HCT116 (cell line): ENCODE data around the gene ZNF579.
"Not testable (repeated sequence)": the region's sequence is repeated elsewhere in the genome, so short reads cannot be mapped to it uniquely, and the experiment has no call there.

ENCODE experiments used
- CTCF ChIP-seq, 3 experiments: fragments of 200-600 bp in 1 of 3; sonication (generic) in 1 of 3; IDR thresholded peaks in 2 of 3; conservative IDR thresholded peaks in 1 of 3; 2 replicates each; pipeline ENCODE4 v1.5.1; 2012 to 2017; ENCODE audit warnings: low read depth in 2 of 3, low read length in 2 of 3, antibody characterized with exemption in 1 of 3, borderline replicate concordance in 1 of 3, control low read depth in 1 of 3, mild to moderate bottlenecking in 1 of 3, mixed read lengths in 1 of 3, mixed run types in 1 of 3, moderate library complexity in 1 of 3; ENCODE audit not compliant: insufficient read depth in 1 of 3
- EZH2 ChIP-seq: fragments of 200-600 bp; sonication (generic); IDR thresholded peaks from 2 replicates; pipeline ENCODE4 v1.6.1; 2017; ENCODE audit warnings: antibody characterized with exemption, mixed run types
- POLR2A ChIP-seq: IDR thresholded peaks from 2 replicates; pipeline ENCODE4 v1.7.0; 2011; ENCODE audit warnings: borderline replicate concordance; ENCODE audit not compliant: insufficient read depth, insufficient read length; ENCODE audit errors: extremely low read depth
- POLR2AphosphoS5 ChIP-seq: IDR thresholded peaks from 2 replicates; pipeline ENCODE4 v1.6.1; 2011; ENCODE audit warnings: mild to moderate bottlenecking, low read depth, low read length, moderate library complexity
- SP1 ChIP-seq: IDR thresholded peaks from 2 replicates; pipeline ENCODE4 v1.6.1; 2012; ENCODE audit warnings: low read depth
- YY1 ChIP-seq: IDR thresholded peaks from 2 replicates; pipeline ENCODE4 v1.6.1; 2011; ENCODE audit warnings: low read length, low read depth, moderate library complexity, mild to moderate bottlenecking; ENCODE audit not compliant: insufficient replicate concordance; ENCODE audit errors: extremely low read depth

GRCh38 chr19:55582284-55582683 is 1.6 kb upstream of the ZNF579 start:
- TF ChIP-seq CTCF (IDR thresholded peaks at IDR 0.05 in 2 of 3, conservative IDR thresholded peaks at IDR 0.05 in 1 of 3; ENCODE audit: borderline replicate concordance in 1 of 3, insufficient read depth in 1 of 3, low read depth in 2 of 3, low read length in 2 of 3); EZH2; SP1; POLR2A; YY1; POLR2AphosphoS5: not testable (repeated sequence)
